KOPT-K1 (cell line): ENCODE data around the gene GPR55.
"Not testable (repeated sequence)": the region's sequence is repeated elsewhere in the genome, so short reads cannot be mapped to it uniquely, and the experiment has no call there.

ENCODE experiments used
- H3K27ac ChIP-seq: fragments of 200-600 bp; sonication (generic); 2 replicates; pipeline ENCODE4 v1.5.1; 2016; ENCODE audit warnings: antibody characterized with exemption, mild to moderate bottlenecking, low read depth, low read length; ENCODE audit not compliant: poor library complexity, severe bottlenecking
- H3K36me3 ChIP-seq: fragments of 200-600 bp; sonication (generic); 2 replicates; pipeline ENCODE4 v1.5.1; 2017; ENCODE audit warnings: antibody characterized with exemption, mild to moderate bottlenecking, low read length, moderate library complexity; ENCODE audit not compliant: insufficient read depth
- H3K9me3 ChIP-seq: fragments of 200-600 bp; sonication (generic); 2 replicates; pipeline ENCODE4 v1.5.1; 2017; ENCODE audit warnings: antibody characterized with exemption, low read length, mild to moderate bottlenecking; ENCODE audit not compliant: insufficient read depth, poor library complexity, severe bottlenecking

GPR55 gene, protein sequence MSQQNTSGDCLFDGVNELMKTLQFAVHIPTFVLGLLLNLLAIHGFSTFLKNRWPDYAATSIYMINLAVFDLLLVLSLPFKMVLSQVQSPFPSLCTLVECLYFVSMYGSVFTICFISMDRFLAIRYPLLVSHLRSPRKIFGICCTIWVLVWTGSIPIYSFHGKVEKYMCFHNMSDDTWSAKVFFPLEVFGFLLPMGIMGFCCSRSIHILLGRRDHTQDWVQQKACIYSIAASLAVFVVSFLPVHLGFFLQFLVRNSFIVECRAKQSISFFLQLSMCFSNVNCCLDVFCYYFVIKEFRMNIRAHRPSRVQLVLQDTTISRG

DNA sequence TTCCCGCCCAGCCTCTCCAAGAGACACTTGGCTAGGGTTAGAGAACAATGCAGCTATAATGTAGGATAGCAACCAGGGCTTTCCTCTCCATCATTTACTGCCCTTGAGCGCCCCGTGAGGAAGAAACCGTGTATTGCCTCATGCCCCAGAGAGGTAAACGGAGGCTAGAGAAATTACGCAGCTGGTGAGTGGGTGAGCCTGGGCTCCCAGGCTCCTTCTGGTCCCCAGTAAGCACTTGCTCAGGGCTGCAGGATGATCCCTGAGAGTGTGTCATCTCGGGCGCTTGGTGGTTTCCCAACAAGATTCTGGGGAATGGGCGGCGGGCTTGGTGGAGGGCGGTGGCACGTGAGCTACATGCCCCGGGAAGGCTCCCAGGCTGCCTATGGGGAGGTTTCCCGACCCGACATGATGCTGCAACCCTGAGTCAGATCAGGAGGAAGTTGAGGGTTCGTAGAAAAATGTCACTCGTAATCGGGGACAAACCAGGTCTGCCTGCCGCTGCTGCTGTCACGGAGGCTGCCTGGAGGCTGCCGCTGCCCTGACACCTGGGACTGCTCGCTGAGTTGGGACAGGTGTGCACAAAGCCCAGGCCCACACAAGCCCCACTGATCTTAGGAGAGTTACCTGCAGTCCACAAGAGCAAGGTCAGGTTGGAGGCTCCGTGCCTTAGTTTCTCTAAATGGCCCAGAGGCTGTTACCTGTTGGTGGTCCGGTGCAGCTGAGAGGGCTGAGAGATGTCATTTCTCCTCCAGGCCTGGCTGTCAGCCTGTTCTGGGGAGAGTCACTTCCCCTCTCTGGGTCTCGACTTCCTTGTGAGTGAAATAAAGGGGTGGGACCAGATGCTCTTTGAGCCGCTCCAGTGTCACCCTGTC is at the start of gene GPR55:
Gene GPR55, minus strand, starts transcription at position 773 of the 872 bp plus-strand sequence. CDS start 14,280 bp downstream, outside the sequence.
- H3K9me3 ChIP-seq, result no peaks in the 10 kb centered on the region
- no peak within 1 kb of the TSS for H3K27ac ChIP-seq
- H3K36me3 ChIP-seq, result no peaks in the 10 kb centered on the region

DNA sequence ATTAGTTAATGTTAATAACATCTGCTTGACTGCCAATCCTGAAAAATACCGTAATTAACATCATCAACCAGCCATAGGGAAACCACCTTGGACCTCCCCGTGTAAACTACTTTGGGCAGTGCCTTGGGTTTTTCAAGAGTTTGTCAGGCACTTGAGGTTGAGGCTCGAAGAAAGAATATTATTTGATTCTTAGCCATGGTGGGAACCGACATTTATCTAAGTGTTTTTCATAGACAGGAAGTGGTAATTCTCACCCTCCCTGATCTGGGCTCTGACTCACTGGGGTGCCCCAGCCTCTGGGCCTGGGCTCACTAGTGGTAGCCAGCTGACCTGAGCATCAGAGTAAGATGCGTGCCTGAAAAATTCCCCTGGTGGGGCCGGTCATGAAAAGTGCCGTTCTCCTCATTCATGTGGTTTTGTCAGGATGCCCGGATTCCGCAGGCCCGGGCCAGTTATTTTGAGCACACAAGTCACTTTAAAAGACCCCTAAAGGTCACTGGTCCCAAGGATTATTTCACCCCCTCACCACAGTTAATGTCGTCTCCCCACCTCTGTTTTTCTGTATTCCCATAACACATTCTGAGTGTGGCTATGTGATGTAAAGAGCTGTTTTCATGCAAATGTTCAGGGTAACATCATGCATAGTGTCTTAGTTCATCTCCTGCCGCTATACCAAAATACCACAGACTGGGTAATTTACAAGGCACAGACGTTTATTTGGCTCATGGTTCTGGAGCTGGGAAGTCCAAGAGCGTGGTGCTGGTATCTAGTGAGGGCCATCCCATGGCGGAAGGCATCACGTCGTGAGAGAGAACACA is 49.3 kb upstream of the GPR55 start:
- Histone ChIP-seq H3K9me3 (no peaks in the 10 kb centered on the region), H3K27ac (peak overlapping the region; percentile 39), H3K36me3 (no peaks in the 10 kb centered on the region)

DNA sequence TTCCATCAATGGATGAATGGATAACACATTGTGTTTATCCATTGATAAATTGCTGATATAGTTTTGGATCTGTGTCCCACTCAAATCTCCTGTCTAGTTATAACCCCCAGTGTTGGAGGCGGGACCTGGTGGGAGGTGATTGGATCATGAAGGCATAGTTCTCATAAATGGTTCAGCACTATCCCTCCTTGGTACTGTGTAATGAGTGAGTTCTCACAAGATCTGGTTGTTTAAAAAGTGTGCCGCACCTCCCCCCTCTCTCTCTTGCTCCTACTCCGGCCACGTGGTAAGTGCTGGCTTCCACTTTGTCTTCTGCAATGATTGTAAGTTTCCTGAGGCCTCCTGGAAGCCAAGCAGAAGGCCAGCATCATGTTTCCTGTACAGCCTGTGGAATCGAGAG is 47.0 kb upstream of the GPR55 start:
- Histone ChIP-seq H3K9me3 (no peaks in the 10 kb centered on the region), H3K36me3 (no peaks in the 10 kb centered on the region), H3K27ac (no peak overlapping the region)

DNA sequence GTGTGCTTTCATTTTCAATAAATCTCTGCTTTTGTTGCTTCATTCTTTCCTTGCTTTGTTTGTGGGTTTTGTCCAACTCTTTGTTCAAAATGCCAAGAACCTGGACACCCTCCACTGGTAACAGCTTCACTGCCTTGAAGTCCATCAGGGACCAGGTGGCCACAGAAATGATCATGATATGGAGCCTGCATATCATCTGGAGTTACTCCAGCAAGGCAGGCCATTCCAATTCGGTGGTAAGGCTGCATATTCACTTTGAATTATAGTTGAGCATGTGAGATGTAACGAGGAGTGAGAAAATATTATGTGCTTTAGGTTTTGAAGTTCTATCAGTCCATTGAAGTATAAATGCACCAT is 44.6 kb upstream of the GPR55 start:
- H3K9me3 ChIP-seq, result no peaks in the 10 kb centered on the region
- H3K27ac ChIP-seq, result peak overlapping the region; percentile 63

DNA sequence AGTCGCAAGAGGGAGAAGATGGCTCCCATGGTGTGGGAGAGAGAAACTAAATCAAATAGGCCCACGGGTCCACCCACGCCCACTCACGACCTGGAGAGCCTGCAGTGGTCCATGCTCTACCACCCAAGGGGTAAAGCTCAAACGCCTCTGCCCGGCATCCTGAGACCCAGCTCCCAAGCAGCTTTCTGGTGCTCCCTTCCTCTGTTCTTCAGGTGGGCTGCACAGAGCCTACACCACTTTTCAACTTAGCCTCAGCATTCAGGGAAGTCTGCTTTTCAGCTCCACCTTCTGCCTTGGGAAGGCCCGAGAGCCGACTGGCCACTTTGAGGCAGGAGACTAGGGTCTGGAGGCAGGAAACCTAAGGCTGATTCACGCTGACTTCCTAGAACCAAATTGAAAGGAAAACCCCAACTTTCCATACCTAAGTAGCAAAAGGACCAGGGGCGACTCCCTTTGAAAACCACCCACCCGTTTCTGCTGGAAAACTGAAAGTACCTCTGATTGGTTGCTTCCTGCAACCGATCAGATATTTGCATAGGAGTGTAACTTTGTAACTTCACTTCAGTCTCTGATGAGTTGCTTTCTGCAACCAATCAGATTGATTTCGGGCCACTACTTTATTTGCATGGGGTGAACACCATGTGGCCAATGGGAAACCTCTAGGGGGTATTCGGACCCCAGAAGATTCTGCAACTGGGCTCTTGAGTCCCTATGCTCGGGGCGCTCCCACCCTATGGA is 44.0 kb upstream of the GPR55 start:
- peak overlapping the region; percentile 63 for H3K27ac ChIP-seq
- no peaks in the 10 kb centered on the region for H3K36me3 ChIP-seq
- H3K9me3 ChIP-seq, result no peaks in the 10 kb centered on the region

More for the DNA sequence above, 44.6 kb upstream of the GPR55 start:
- no peaks in the 10 kb centered on the region for H3K36me3 ChIP-seq

DNA sequence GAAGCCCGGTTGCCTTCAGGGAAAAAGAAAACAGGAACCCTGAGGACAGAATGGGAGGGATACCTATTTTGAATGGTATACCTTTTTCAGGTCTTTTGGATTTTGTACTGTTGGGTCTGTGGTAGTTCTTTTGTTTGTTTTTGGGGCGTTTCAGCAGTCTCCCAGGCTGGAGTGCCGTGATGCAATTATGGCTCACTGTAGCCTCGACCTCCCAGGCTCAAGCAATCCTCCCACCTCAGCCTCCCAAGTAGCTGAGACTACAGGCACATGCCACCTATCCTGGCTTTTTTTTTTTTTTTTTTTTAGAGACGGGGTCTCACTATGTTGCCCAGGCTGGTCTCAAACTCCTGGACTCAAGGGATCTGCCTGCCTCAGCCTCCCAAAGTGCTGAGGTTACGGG is 43.3 kb upstream of the GPR55 start:
- H3K36me3 ChIP-seq, H3K27ac ChIP-seq, H3K9me3 ChIP-seq: not testable (repeated sequence)

DNA sequence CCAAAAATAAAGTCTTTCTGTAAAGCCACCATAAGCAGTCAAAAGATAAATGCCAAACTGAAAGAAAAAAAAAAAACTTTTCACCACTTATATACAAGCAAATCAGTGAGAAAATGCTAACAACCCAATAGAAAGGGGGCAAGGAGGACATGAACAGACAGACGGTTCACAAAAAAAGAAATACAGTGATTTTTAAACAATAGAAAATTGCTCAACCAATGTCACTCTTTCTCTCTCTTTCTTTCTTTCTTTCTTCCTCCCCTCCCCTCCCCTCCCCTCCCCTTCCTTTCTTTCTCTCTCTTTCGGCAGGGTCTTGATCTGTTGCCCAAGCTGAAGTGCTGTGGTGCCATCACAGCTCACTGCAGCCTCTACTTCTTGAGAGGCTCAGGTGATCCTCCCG is 42.1 kb upstream of the GPR55 start:
- no peaks in the 10 kb centered on the region for H3K36me3 ChIP-seq
- no peak overlapping the region for H3K27ac ChIP-seq
- no peaks in the 10 kb centered on the region for H3K9me3 ChIP-seq

DNA sequence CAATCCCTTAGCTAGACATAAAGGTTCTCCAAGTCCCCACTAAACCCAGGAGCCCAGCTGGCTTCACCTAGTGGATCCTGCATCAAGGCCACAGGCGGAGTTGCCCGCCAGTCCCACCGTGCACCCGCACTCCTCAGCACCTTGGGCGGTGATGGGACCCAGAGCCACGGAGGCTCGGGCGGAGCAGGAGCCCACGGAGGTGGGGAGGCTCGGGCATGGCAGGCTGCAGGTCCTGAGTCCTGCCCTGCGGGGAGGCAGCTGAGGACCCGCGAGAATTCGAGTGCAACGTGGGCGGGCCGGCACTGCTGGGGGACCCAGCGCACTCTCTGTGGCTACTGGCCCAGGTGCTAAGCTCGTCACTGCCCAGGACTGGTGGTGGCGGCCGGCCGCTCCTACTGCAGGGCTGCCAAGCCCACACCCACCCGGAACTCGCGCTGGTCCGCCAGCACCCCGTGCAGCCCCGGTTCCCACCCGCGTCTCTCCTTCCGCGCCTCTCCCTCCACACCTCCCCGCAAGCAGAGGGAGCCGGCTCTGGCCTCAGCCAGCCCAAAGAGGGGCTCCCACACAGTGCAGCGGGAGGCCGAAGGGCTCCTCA is 39.2 kb upstream of the GPR55 start:
- H3K36me3 ChIP-seq, result no peaks in the 10 kb centered on the region
- H3K27ac ChIP-seq, result no peak overlapping the region
- no peaks in the 10 kb centered on the region for H3K9me3 ChIP-seq

DNA sequence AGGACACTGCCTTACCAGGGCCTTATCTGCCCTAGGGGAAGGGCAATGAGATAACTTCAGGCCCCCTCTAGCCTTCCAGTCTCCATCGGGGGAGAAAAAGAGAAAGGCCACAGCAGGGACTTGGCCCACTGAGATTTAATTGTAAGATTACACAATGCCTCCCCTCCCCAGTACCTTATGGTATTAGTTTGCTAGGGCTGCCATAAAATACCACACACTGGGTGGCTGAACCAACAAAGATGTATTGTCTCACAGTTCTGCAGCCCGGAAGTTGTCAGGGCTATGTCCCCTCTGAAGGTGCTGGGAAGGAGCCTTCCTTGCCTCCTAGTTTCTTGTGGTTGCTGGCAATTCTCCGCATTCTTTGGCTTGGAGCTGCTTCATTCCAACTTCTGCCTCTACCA is 36.0 kb upstream of the GPR55 start:
- Histone ChIP-seq H3K9me3 (no peaks in the 10 kb centered on the region), H3K36me3 (no peaks in the 10 kb centered on the region), H3K27ac (no peak overlapping the region)

DNA sequence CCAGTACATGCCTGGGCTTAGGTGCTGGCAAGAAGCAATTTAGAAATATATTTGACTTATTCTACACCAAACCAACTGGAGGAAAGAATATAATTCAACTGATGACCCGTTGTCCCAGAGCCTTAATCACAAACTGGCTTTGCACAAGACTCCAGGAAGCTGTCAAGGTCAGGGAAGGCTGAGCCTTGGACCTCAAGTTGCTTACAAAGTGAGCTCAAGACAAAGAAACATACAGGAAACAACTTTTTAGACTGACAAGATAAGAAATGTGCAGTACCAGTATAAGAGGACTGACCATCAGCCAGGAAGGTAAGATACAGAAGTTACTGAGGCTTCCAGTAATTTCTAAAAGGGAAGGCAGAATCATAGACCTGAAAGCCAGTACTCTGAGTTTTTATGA is 35.0 kb upstream of the GPR55 start:
- Histone ChIP-seq H3K9me3 (no peaks in the 10 kb centered on the region), H3K36me3 (no peaks in the 10 kb centered on the region), H3K27ac (no peak overlapping the region)

DNA sequence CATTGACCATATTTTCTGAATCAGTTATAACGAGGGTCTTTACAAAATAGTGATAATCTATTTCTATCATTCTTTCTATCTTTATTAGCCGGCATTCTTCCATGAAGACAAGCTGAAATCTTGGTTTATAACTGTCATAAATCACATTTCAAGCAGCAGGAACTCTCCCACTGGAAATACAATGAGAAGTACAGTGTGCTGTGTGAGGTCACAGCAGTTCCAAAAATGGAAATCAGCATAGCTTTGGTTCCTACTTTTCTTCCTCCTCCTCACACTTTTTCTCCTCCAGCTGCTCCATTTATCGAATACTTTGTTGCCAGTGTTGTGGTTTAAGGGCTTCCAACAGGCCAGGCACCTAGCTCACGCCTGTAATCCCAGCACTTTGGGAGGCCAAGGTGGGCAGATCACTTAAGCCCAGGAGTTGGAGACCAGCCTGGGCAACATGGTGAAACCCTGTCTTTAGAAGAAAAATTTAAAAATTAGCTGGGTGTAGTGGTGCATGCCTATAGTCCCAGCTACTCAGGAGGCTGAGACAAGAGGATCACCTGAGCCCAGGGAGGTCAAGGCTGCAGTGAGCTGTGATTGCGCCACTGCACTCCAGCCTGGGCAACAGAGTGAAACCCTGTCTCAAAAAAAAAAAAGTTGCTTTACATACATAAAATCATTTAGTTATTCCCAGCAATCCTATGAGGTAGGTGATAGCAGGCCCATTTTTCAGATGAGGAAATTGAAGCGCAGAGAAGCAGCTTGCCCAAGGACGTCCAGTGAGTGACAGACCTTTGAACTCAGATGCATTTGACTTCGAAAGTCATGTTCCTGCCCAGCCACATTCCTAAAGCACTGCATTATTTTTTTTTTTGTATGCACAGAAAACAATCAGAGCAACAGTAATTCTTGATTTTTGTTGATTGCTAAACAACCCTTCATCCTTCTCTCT is 34.0 kb upstream of the GPR55 start:
- Histone ChIP-seq H3K9me3 (no peaks in the 10 kb centered on the region), H3K36me3 (no peaks in the 10 kb centered on the region), H3K27ac (no peak overlapping the region)

DNA sequence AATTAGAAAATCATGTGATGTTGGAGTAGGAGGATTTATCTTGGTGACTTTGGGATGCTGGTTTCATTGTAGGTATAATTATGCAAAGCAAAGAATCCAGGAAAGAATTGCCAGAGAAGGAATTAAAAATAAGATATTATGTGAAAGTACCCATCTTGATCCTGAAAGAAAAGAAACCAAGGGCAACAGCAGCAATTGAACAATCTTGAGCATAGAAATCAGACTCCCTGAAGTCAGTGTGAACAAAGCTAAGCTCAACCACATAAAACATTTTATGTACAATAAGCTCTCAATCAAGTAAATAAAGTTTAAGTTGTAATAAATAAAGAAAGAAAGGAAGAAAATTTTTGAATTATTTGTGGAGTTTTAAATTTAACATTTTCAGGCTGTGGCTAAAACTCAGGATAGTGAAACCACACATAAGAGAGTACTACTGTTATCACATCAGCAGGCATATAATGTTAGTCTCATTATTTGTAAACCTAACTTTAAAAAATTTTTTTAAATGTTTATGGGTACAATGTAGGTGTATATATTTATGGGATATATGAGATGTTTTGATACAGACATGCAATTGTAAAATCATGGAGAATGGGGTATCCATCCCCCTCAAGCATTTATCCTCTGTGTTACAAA is 32.8 kb upstream of the GPR55 start:
- no peak overlapping the region for H3K27ac ChIP-seq

More for the DNA sequence above, 32.8 kb upstream of the GPR55 start:
- Histone ChIP-seq H3K9me3 (no peaks in the 10 kb centered on the region), H3K36me3 (no peaks in the 10 kb centered on the region)
